ENCODE data around the gene TMEM44.
"Not testable (repeated sequence)": the region's sequence is repeated elsewhere in the genome, so short reads cannot be mapped to it uniquely, and the experiment has no call there.

The TMEM44 gene

GRCh38 chr3:194632809-194633348 is 340 bp downstream of the TMEM44 start:
- H3K4me3 ChIP-seq (ENCODE audit: low read depth, low read length): peak overlapping the region; percentile 53
- no peak for TF ChIP-seq CTCF (IDR thresholded peaks at IDR 0.05; ENCODE audit: low read depth, low read length, missing control alignments)
- no peak for DNase-seq (ENCODE audit: low read depth)

GRCh38 chr3:194632226-194632808 is 902 bp downstream of the TMEM44 start:
- no peak for DNase-seq (ENCODE audit: low read depth)
- peak overlapping the region; percentile 53 for H3K4me3 ChIP-seq (ENCODE audit: low read depth, low read length)
- no peak for TF ChIP-seq CTCF (IDR thresholded peaks at IDR 0.05; ENCODE audit: low read depth, low read length, missing control alignments)

GRCh38 chr3:194631696-194632095 is 1.5 kb downstream of the TMEM44 start:
- DNase-seq (ENCODE audit: low read depth): no peak
- H3K4me3 ChIP-seq (ENCODE audit: low read depth, low read length): no peak overlapping the region
- no peak for TF ChIP-seq CTCF (IDR thresholded peaks at IDR 0.05; ENCODE audit: low read depth, low read length, missing control alignments)

GRCh38 chr3:194630681-194631080 is 2.5 kb downstream of the TMEM44 start:
- not testable (repeated sequence) for H3K4me3 ChIP-seq (ENCODE audit: low read depth, low read length); DNase-seq (ENCODE audit: low read depth)

- H3K4me3 ChIP-seq (ENCODE audit: low read depth, low read length): no peak overlapping the region
- no peak for DNase-seq (ENCODE audit: low read depth)
- TF ChIP-seq CTCF (IDR thresholded peaks at IDR 0.05; ENCODE audit: low read depth, low read length, missing control alignments): no peak
Measured at GRCh38 chr3:194624956-194625355, 8.3 kb downstream of the TMEM44 start.

- TF ChIP-seq CTCF (IDR thresholded peaks at IDR 0.05; ENCODE audit: low read depth, low read length, missing control alignments): no peak
- no peak for DNase-seq (ENCODE audit: low read depth)
- no peak overlapping the region for H3K4me3 ChIP-seq (ENCODE audit: low read depth, low read length)
Measured at GRCh38 chr3:194623449-194624290, 9.5 kb downstream of the TMEM44 start.

- no peak overlapping the region for H3K4me3 ChIP-seq (ENCODE audit: low read depth, low read length)
Measured at GRCh38 chr3:194622621-194623340, 10.4 kb downstream of the TMEM44 start.

More at GRCh38 chr3:194622621-194623340, 10.4 kb downstream of the TMEM44 start:
- DNase-seq (ENCODE audit: low read depth): no peak
- no peak for TF ChIP-seq CTCF (IDR thresholded peaks at IDR 0.05; ENCODE audit: low read depth, low read length, missing control alignments)
